AML-193 (cell line): ENCODE measurements around the gene NLK.

Experiments
- DNase-seq, 2 experiments: peaks; one replicate each; lab custom pipeline; 2025; lab: John Stamatoyannopoulos, UW

The NLK gene

DNA sequence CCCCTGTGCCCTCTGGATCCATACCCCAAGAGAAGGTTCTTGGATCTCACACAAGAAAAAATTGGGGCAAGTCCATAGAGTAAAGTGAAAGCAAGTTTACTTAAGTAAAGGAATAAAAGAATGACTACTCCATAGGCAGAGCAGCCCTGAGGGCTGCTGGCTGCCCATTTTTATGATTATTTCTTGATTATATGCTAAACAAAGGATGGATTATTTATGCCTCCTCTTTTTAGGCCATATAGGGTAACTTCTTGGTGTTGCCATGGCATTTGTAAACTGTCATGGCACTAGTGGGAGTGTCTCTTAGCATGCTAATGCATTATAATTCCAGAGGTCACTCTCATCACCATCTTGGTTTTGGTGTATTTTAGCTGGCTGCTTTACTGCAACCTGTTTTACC, 70.8 kb downstream of the NLK start:
- DNase-seq, result no peak

- DNase-seq, result no peak
Observed at GRCh38 chr17:28115046-28115445, 72.6 kb downstream of the NLK start.

DNA sequence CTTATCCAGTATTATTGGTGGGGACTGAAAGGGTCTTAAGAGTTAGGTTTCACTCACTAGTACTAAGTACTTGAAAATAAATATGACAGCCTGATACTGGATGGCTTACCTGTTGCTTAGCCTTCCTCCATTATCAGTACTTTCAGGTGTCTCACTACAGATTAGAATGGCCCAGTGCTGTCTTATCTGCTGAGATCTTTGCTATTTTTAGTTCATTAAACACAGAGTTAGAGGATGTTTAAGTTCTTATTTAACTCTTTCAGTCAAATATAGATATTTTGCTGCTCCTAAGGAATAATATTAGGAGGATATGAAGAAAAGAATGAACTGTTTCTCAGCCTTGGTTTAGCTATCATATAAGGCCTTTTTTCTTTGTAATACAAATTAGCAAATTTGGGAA, 74.8 kb downstream of the NLK start:
- no peak for DNase-seq

GRCh38 chr17:28118362-28118761, 75.9 kb downstream of the NLK start:
- peak; percentile 44 to 50 for DNase-seq

GRCh38 chr17:28119046-28119445, 76.6 kb downstream of the NLK start:
- DNase-seq, result no peak

DNA sequence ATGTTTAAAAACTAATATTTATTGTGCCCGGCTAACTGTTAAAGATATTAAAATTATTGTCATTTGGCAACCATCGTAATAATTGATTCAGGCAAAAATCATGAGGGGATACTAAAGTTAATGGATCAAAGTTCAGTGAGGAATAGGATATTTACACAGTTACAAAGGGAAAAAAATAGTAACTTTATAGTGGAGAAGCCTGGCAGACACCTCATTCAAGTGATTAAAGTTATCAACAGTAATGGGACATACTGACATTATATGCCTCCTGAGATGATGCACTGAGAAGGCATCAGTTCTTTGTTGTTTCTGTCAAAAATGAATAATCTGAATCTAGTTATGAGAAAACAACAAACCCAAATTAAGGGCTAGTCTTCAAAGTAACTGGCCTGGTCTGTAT, 77.1 kb downstream of the NLK start:
- DNase-seq, result no peak

GRCh38 chr17:28120766-28121165, 78.3 kb downstream of the NLK start:
- DNase-seq, result no peak

- no peak for DNase-seq
Observed at GRCh38 chr17:28124962-28125361, 82.5 kb downstream of the NLK start.

- no peak for DNase-seq
Observed at GRCh38 chr17:28125526-28126378, 83.3 kb downstream of the NLK start.

GRCh38 chr17:28127196-28127595, 84.7 kb downstream of the NLK start:
- no peak for DNase-seq

- DNase-seq, result no peak
Observed at GRCh38 chr17:28128779-28129178, 86.3 kb downstream of the NLK start.

DNA sequence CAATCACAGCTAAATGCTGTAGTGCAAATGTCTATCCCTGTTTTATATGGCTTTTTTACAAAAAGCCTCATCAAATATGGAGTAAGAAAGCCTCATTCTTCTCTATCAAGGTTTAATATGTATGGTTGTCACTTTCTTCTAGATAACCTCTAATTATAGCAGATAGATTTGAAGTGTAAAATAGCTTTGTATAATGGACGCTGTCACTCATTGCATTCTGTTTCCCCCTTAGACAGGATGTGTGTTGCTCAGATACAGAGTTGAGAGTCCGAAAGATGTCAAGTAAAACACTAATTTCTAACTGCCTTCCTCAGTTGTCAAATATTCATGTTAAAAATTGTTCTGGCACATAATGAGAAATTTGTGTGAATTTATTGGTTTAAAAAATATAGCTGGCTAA, 88.0 kb downstream of the NLK start:
- no peak for DNase-seq

DNA sequence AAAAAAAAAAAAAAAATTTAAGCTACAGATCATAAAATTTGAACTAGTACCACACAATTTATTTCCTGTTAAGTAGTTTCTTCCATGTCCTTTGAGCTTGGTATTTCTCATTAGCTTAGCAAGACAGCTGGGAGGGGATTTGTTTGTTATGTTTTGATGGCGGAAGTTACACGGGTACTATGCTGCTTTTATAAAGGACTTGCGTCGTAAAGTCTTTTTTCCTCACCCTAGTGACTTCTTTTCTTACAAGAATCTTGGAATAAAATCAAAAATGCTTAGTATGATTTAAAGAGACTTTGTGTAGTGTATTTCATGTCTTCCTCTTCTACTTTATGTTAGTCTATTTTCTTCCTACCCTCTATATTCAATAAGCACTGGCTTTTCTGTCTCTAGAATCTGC, 89.1 kb downstream of the NLK start:
- DNase-seq, result no peak

GRCh38 chr17:28133562-28133970, 91.1 kb downstream of the NLK start:
- DNase-seq, result no peak

GRCh38 chr17:28136923-28137322, 94.4 kb downstream of the NLK start:
- peak; percentile 12 for DNase-seq

GRCh38 chr17:28139822-28140221, 97.3 kb downstream of the NLK start:
- DNase-seq, result no peak

DNA sequence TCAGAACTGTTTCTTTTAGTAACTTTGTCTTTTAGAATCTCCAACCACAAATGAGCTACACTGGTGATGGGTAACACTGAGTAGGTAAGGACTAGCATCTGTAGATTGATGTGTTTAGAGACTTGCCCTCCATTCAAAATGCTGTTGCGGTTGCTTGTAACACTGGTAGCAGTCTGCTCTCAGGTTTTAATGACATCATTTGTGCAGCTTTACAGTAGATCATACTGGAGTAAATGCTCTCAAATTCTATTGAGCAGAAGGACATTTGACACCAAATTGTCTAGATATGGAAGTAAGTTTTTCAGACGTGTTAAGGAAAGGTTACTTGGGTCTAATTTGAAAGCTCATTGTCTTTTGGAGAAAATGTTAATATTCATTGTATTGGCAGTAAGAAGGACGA, 98.8 kb downstream of the NLK start:
- DNase-seq, result no peak

DNA sequence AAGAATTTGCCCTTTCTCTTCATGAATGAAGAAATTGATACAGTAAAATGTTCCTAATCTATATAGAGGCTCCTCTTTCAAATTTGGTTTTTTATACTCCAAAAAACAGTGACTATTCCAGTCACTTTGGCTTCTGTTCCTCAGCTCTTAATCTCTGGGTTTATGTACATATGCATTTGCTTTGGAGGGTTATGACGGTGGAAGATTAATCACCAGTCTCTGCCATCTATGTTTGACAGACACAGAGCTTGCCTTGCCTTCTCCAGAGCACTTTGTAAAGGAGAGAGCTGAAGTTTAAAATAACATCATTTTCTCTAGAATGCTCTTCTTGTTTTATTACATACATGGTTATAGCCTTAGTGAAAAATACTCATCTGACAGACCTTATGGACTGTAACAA, 99.3 kb downstream of the NLK start:
- no peak for DNase-seq

- DNase-seq, result no peak
Observed at GRCh38 chr17:28142305-28142704, 99.8 kb downstream of the NLK start.

DNA sequence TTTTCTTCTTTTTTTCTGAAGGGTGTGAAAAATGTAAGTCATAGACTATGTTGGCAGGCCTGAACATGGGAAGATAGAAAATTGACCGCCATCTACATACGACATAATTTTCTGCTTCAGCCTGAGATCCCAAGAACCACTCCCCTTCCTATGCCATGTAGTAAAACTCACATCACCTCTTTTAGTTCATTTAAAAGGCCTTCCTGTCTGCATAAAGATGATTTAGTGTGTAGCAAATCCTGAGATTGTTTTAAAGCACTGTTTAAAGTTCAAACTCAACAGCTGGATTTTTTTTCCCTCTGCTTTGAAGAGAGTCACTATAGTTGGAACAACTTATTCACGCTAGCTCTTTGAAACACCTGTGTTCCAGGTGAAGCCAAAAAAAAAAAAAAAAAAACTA, 101.5 kb downstream of the NLK start:
- no peak for DNase-seq

- no peak for DNase-seq
Observed at GRCh38 chr17:28145348-28145747, 102.9 kb downstream of the NLK start.

- DNase-seq, result no peak
Observed at GRCh38 chr17:28147017-28147416, 104.5 kb downstream of the NLK start.

DNA sequence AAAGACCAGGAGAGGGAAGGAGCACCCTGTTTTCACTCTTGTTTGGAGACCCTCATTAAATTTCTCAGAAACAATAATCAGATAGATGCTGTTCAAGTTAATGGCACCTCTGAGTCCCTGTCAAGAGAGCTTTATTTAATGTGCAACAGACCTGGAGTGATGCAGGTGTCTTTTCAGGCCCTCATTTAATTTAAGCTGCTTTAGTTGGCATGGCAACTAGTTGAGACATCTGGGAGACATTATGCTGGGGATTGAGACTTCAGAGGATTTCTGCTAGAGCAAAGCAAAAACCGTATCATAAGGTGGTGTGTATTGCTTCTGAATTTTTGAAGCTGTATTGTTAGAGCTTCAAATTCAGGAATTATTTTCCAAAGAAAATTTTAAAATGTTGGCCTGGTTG, 108.5 kb downstream of the NLK start:
- DNase-seq, result no peak

DNA sequence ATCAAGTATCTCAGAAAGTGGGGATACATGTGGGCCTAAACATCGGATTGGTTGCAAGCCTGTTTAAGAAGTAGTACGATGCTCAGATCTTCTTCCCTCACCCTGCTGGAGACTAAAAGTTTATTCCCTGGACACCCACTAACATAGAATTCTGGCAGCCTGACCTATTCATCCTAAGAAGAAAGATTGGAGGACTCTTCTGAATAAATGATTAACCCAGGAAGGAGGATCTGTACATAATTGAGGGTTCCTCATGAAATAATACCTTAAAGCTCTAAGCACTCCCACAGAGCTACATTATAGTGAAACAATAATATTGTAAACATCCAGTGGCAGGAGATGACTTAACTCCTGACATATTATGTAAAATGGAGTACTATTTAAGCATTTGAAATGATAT, 111.7 kb downstream of the NLK start:
- DNase-seq, result no peak
